OCI-LY1 (cell line): Measurements from ENCODE around the gene ABCC2.
"Not testable (repeated sequence)": the region's sequence is repeated elsewhere in the genome, so short reads cannot be mapped to it uniquely, and the experiment has no call there.

Source experiments
- H2AFZ ChIP-seq: fragments of 200-600 bp; sonication (generic), shearing (Covaris generic); 2 replicates; pipeline ENCODE4 v1.6.0; 2014; ENCODE audit warnings: antibody characterized with exemption, mild to moderate bottlenecking, low read length
- H3F3A ChIP-seq: fragments of 200-600 bp; sonication (generic), shearing (Covaris generic); 2 replicates; pipeline ENCODE4 v1.6.0; 2014; ENCODE audit warnings: mild to moderate bottlenecking, antibody characterized with exemption, low read length, moderate library complexity; ENCODE audit not compliant: insufficient read depth
- H3K27ac ChIP-seq: fragments of 200-600 bp; sonication (generic); 2 replicates; pipeline ENCODE4 v1.5.1; 2014; ENCODE audit warnings: low read length, mixed run types, mild to moderate bottlenecking, low read depth; ENCODE audit not compliant: poor library complexity, severe bottlenecking
- H3K27me3 ChIP-seq: fragments of 200-600 bp; sonication (generic); 2 replicates; pipeline ENCODE4 v1.6.0; 2014; ENCODE audit warnings: antibody characterized with exemption, mild to moderate bottlenecking, low read length, moderate library complexity; ENCODE audit not compliant: insufficient read depth
- H3K36me3 ChIP-seq: fragments of 200-600 bp; sonication (generic); 2 replicates; pipeline ENCODE4 v1.6.1; 2014; ENCODE audit warnings: mild to moderate bottlenecking, antibody characterized with exemption, low read length, moderate library complexity, mixed read lengths; ENCODE audit not compliant: insufficient read depth
- H3K4me1 ChIP-seq: fragments of 200-600 bp; sonication (generic); 2 replicates; pipeline ENCODE4 v1.5.1; 2014; ENCODE audit warnings: mild to moderate bottlenecking, low read length, moderate library complexity; ENCODE audit not compliant: insufficient read depth, severe bottlenecking
- H3K4me2 ChIP-seq: fragments of 200-600 bp; sonication (generic), shearing (Covaris generic); 2 replicates; pipeline ENCODE4 v1.6.1; 2014; ENCODE audit warnings: low read length
- H3K4me3 ChIP-seq: fragments of 200-600 bp; sonication (generic); 2 replicates; pipeline ENCODE4 v1.5.1; 2014; ENCODE audit warnings: low read length, low read depth, mild to moderate bottlenecking, mixed read lengths; ENCODE audit not compliant: poor library complexity, severe bottlenecking
- H3K79me2 ChIP-seq: fragments of 200-600 bp; shearing (Covaris generic); 2 replicates; pipeline ENCODE4 v1.6.1; 2016; ENCODE audit warnings: mixed run types, low read length, mixed read lengths; ENCODE audit not compliant: insufficient read depth
- H3K9ac ChIP-seq: fragments of 200-600 bp; sonication (generic), shearing (Covaris generic); 2 replicates; pipeline ENCODE4 v1.6.1; 2014; ENCODE audit warnings: mild to moderate bottlenecking, low read length, mixed read lengths
- H3K9me2 ChIP-seq: fragments of 200-600 bp; sonication (generic), shearing (Covaris generic); 2 replicates; pipeline ENCODE4 v1.6.1; 2014; ENCODE audit warnings: low read depth, mild to moderate bottlenecking, low read length, mixed read lengths
- H3K9me3 ChIP-seq: fragments of 200-600 bp; shearing (Covaris generic); 2 replicates; pipeline ENCODE4 v1.6.1; 2014; ENCODE audit warnings: low read length, mixed read lengths
- H4K20me1 ChIP-seq: fragments of 200-600 bp; sonication (generic), shearing (Covaris generic); 2 replicates; pipeline ENCODE4 v1.6.0; 2016; ENCODE audit warnings: mild to moderate bottlenecking, low read length; ENCODE audit not compliant: insufficient read depth
- EZH2 ChIP-seq: fragments of 200-600 bp; sonication (generic), shearing (Covaris generic); IDR thresholded peaks from 2 replicates; pipeline ENCODE4 v1.8.0; 2017; ENCODE audit warnings: borderline replicate concordance, mixed run types, mild to moderate bottlenecking, antibody characterized with exemption, low read length, moderate library complexity, mixed read lengths
- TF ChIP-seq, protein P1 (sequence below): fragments of 200-600 bp; sonication (generic), shearing (Covaris generic); IDR thresholded peaks from 2 replicates; pipeline ENCODE4 v1.5.1; 2017; ENCODE audit warnings: mild to moderate bottlenecking, antibody characterized with exemption, low read length, moderate library complexity, mixed read lengths

ABCC2 gene

DNA sequence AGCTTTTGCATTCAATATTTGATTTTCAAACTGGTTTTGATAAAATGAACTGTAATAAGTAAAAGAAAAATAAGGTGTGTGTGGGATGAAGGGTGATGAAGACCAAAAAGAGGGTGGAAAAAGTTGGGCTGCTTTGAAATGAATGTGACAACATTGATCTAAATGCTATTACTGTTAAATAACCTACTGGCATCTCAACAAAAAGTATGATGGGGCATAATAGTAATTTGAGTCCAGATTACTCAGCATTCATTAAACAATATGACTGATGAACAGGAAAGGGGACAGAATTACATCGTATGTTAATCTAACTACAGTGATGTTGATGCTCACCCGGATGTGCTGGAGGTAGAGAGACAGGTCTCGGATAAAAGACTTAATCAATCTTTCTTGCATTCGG, 112.2 kb downstream of the ABCC2 start:
- TF ChIP-seq EZH2 = no peak
- TF ChIP-seq, protein P1, sequence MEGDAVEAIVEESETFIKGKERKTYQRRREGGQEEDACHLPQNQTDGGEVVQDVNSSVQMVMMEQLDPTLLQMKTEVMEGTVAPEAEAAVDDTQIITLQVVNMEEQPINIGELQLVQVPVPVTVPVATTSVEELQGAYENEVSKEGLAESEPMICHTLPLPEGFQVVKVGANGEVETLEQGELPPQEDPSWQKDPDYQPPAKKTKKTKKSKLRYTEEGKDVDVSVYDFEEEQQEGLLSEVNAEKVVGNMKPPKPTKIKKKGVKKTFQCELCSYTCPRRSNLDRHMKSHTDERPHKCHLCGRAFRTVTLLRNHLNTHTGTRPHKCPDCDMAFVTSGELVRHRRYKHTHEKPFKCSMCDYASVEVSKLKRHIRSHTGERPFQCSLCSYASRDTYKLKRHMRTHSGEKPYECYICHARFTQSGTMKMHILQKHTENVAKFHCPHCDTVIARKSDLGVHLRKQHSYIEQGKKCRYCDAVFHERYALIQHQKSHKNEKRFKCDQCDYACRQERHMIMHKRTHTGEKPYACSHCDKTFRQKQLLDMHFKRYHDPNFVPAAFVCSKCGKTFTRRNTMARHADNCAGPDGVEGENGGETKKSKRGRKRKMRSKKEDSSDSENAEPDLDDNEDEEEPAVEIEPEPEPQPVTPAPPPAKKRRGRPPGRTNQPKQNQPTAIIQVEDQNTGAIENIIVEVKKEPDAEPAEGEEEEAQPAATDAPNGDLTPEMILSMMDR = no peak
- H2AFZ ChIP-seq = no peak overlapping the region
- H3K36me3 ChIP-seq = peaks cover 70% of the 10 kb centered on the region
- no peaks in the 10 kb centered on the region for H4K20me1 ChIP-seq
- no peak overlapping the region for H3K27ac ChIP-seq
- H3K4me3 ChIP-seq = no peak overlapping the region
- H3F3A ChIP-seq = no peaks in the 10 kb centered on the region
- H3K9ac ChIP-seq = no peak overlapping the region
- H3K4me1 ChIP-seq = no peaks in the 10 kb centered on the region
- no peaks in the 10 kb centered on the region for H3K79me2 ChIP-seq
- H3K27me3 ChIP-seq = no peaks in the 10 kb centered on the region
- H3K9me2 ChIP-seq = no peaks in the 10 kb centered on the region
- H3K4me2 ChIP-seq = no peak overlapping the region
- no peaks in the 10 kb centered on the region for H3K9me3 ChIP-seq

DNA sequence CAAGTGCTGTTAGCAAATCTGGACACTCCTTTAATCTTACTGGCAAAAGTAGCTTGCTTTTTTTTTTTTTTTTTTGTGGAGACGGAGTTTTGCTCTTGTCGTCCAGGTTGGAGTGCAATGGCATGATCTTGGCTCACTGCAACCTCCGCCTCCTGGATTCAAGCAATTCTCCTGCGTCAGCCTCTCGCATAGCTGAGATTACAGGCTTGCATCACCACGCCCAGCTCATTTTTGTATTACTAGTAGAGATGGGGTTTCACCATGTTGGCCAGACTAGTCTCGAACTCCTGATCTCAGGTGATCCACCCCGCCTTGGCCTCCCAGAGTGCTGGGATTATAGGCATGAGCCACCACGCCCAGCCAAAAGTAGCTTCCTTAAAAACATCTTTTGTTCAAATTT, 112.6 kb downstream of the ABCC2 start:
- not testable (repeated sequence) for H3K27ac ChIP-seq, H3K9ac ChIP-seq, H4K20me1 ChIP-seq, H3K9me2 ChIP-seq, H3K4me3 ChIP-seq, H3K4me1 ChIP-seq, H3F3A ChIP-seq, H3K27me3 ChIP-seq, H2AFZ ChIP-seq, H3K4me2 ChIP-seq, H3K9me3 ChIP-seq, H3K79me2 ChIP-seq
- H3K36me3 ChIP-seq = peaks cover 70% of the 10 kb centered on the region

GRCh38 chr10:99895867-99896266, 113.4 kb downstream of the ABCC2 start:
- Histone ChIP-seq H3K4me3 (no peak overlapping the region), H3K36me3 (peaks cover 66% of the 10 kb centered on the region), H4K20me1 (no peaks in the 10 kb centered on the region), H3K27ac (no peak overlapping the region), H3K9ac (no peak overlapping the region), H3K9me3 (no peaks in the 10 kb centered on the region), H3F3A (no peaks in the 10 kb centered on the region), H3K27me3 (no peaks in the 10 kb centered on the region), H3K4me2 (no peak overlapping the region), H3K4me1 (no peaks in the 10 kb centered on the region), H3K79me2 (no peaks in the 10 kb centered on the region), H2AFZ (no peak overlapping the region), H3K9me2 (no peaks in the 10 kb centered on the region)
- no peak for TF ChIP-seq EZH2
